H1 (cell line): Measurements from ENCODE around the gene COL20A1.

Experiments used
- EZH2 ChIP-seq: fragments of 200-600 bp; sonication (generic); IDR thresholded peaks from 2 replicates; pipeline ENCODE4 v1.7.1; 2012; ENCODE audit warnings: low read depth, mild to moderate bottlenecking, moderate library complexity, low read length, inconsistent platforms; ENCODE audit not compliant: severe bottlenecking
- SRF ChIP-seq: IDR thresholded peaks from 2 replicates; pipeline ENCODE4 v1.6.1; 2011; ENCODE audit warnings: mild to moderate bottlenecking, low read depth, low read length, moderate library complexity
- USF2 ChIP-seq: IDR thresholded peaks from 2 replicates; pipeline ENCODE4 v1.6.1; 2011; ENCODE audit warnings: low read length, improper control_type of control experiment

GRCh38 chr20:63379296-63379695, 86.3 kb downstream of the COL20A1 start:
- no peak for TF ChIP-seq SRF
- TF ChIP-seq USF2: no peak
- no peak for TF ChIP-seq EZH2
